Measurements from ENCODE around the gene ALS2.

DNA sequence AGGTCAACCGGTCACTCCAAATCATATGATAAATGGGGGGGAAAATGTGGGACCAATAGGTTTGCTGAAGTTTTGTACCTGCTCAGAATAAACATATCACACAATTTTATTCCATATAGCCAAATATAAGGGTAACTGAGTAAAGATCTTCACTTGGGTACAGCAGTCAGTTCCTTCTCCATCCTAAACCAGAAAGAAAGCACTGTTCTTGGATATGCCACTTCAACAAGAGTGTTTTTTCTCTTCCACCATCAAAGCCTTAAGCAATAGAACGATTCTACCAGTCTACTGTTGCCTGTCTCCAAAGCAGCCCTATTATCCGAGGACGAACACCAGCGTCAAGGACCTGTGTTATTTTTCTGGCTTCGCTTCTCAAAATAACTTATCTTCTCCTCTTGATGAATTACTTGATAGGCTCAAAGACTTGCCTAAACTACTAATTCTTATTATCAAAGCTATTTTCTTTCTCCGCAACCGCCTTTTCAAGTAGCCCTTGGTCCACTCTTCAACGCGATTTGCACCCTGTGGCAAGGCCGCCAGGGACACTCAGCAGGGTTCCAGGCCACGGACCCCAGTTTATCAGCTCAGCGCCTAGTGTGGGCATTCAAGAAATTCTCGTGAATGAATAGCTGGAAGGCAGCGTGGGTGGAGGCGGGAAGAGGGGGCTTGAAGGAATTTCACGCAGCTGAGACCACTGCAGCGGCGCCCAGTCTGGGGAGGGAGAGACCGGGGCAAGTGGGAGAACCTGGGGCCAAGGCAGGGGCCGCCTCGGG is 646 bp downstream of the ALS2 start:
- TF ChIP-seq, protein P1, sequence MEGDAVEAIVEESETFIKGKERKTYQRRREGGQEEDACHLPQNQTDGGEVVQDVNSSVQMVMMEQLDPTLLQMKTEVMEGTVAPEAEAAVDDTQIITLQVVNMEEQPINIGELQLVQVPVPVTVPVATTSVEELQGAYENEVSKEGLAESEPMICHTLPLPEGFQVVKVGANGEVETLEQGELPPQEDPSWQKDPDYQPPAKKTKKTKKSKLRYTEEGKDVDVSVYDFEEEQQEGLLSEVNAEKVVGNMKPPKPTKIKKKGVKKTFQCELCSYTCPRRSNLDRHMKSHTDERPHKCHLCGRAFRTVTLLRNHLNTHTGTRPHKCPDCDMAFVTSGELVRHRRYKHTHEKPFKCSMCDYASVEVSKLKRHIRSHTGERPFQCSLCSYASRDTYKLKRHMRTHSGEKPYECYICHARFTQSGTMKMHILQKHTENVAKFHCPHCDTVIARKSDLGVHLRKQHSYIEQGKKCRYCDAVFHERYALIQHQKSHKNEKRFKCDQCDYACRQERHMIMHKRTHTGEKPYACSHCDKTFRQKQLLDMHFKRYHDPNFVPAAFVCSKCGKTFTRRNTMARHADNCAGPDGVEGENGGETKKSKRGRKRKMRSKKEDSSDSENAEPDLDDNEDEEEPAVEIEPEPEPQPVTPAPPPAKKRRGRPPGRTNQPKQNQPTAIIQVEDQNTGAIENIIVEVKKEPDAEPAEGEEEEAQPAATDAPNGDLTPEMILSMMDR (IDR thresholded peaks at IDR 0.05) = no peak
- TF ChIP-seq POLR2A (IDR thresholded peaks at IDR 0.05) = no peak

All from testis (tissue), 2 donors.